Measurements from ENCODE around the gene TEX44. TPM values are rescaled to one million over a fixed set of nuclear protein-coding genes. Genes with fewer than 3 reads are reported as not detected.
"Not testable (repeated sequence)": the region's sequence is repeated elsewhere in the genome, so short reads cannot be mapped to it uniquely, and the experiment has no call there.

The TEX44 gene
- total RNA-seq, 1 donor from 2014 or later: not detected

DNA sequence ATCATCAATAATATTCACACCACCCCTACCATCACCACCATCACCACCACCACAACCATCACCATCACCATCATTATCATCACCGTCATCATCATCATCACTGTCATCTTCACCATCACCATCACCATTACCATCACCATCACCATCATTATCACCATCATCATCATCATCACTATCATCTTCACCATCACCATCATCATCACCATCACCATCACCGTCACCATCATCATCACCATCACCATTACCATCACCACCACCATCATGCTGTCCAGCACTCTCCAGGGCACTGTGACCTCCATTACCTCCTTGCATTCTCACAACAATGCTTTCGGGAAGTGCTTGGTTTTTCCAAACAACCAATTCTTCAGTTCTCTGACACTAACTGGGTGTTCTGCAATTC lies 13.1 kb upstream of the TEX44 start:
- TF ChIP-seq, protein P1, sequence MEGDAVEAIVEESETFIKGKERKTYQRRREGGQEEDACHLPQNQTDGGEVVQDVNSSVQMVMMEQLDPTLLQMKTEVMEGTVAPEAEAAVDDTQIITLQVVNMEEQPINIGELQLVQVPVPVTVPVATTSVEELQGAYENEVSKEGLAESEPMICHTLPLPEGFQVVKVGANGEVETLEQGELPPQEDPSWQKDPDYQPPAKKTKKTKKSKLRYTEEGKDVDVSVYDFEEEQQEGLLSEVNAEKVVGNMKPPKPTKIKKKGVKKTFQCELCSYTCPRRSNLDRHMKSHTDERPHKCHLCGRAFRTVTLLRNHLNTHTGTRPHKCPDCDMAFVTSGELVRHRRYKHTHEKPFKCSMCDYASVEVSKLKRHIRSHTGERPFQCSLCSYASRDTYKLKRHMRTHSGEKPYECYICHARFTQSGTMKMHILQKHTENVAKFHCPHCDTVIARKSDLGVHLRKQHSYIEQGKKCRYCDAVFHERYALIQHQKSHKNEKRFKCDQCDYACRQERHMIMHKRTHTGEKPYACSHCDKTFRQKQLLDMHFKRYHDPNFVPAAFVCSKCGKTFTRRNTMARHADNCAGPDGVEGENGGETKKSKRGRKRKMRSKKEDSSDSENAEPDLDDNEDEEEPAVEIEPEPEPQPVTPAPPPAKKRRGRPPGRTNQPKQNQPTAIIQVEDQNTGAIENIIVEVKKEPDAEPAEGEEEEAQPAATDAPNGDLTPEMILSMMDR (IDR thresholded peaks at IDR 0.05; ENCODE audit: unreplicated experiment): no peak
- H3K36me3 Mint-ChIP-seq (ENCODE audit: low read depth, unreplicated experiment): peaks cover 8% of the 10 kb centered on the region
- no peak for DNase-seq (ENCODE audit: low spot score)
- peaks cover 7% of the 10 kb centered on the region for H3K27me3 Mint-ChIP-seq (ENCODE audit: unreplicated experiment)
- no peaks in the 10 kb centered on the region for H3K4me1 Mint-ChIP-seq (ENCODE audit: unreplicated experiment)
- no peak overlapping the region for H3K4me3 Mint-ChIP-seq (ENCODE audit: unreplicated experiment)
- H3K9me3 Mint-ChIP-seq (ENCODE audit: unreplicated experiment): no peaks in the 10 kb centered on the region
- H3K27ac Mint-ChIP-seq (ENCODE audit: unreplicated experiment): no peak overlapping the region

DNA sequence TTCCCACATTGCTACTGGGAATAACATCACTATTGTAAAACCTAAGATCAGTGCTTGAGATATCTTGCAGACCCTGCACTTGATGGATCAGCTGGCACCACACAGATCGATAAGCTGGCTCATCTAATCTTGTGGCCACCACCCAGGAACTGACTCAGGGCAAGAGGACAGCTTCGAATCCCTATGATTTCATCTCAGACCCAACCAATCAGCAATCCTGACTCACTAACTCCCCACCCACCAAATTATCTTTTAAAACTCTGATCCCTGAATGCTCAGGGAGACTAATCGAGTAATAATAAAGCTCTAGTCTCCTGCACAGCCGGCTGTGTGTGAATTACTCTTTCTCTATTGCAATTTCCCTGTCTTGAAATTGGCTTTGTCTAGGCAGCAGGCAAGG lies 11.3 kb upstream of the TEX44 start:
- Mint-ChIP-seq H3K9me3 (ENCODE audit: unreplicated experiment) (no peaks in the 10 kb centered on the region), H3K36me3 (ENCODE audit: low read depth, unreplicated experiment) (peaks cover 8% of the 10 kb centered on the region), H3K27me3 (ENCODE audit: unreplicated experiment) (peaks cover 2% of the 10 kb centered on the region), H3K27ac (ENCODE audit: unreplicated experiment) (no peak overlapping the region), H3K4me3 (ENCODE audit: unreplicated experiment) (no peak overlapping the region), H3K4me1 (ENCODE audit: unreplicated experiment) (no peaks in the 10 kb centered on the region)
- no peak for DNase-seq (ENCODE audit: low spot score)
- TF ChIP-seq, protein P1 (IDR thresholded peaks at IDR 0.05; ENCODE audit: unreplicated experiment): no peak

DNA sequence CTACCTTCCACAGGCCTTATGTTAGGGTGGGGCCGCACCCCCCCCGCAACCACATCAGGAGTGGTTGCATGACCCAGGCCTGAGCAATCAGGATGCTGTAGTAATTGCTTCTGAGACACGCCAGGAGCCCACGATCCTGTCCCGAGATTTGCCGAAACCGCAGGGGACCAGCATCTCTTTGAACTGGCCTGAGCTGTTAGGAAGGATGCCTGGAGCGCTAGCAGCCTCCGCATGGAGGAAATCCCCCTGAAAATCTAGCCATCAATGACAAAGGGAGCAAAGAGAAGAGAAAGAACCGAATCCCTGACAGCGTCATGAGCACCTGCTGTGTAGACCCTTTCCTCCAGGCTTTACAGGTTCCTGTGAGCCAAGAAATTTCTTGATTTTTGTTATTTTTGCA lies 8.7 kb upstream of the TEX44 start:
- TF ChIP-seq, protein P1 (IDR thresholded peaks at IDR 0.05; ENCODE audit: unreplicated experiment): no peak
- H3K4me3 Mint-ChIP-seq (ENCODE audit: unreplicated experiment): no peak overlapping the region
- H3K27ac Mint-ChIP-seq (ENCODE audit: unreplicated experiment): no peak overlapping the region
- no peak for DNase-seq (ENCODE audit: low spot score)
- peaks cover 2% of the 10 kb centered on the region for H3K27me3 Mint-ChIP-seq (ENCODE audit: unreplicated experiment)
- no peaks in the 10 kb centered on the region for H3K9me3 Mint-ChIP-seq (ENCODE audit: unreplicated experiment)
- H3K4me1 Mint-ChIP-seq (ENCODE audit: unreplicated experiment): no peaks in the 10 kb centered on the region
- peaks cover 4% of the 10 kb centered on the region for H3K36me3 Mint-ChIP-seq (ENCODE audit: low read depth, unreplicated experiment)

DNA sequence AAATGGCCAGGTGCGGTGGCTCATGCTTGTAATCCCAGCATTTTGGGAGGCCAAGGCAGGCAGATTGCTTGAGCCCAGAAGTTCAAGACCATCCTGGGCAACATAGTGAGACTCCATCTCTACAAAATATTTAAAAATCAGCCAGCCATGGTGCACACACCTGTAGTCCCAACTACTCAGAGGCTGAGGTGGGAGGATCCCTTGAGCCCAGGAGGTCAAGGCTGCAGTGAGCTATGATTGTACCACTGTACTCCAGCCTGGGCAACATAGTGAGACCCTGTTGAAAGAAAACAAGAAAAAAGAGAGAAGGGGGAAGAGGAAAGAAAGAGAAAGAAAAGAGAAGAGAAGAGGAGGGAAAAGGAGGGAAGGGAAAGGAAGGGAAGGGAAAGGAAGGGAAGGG lies 4.9 kb upstream of the TEX44 start:
- H3K4me3 Mint-ChIP-seq (ENCODE audit: unreplicated experiment); DNase-seq (ENCODE audit: low spot score); H3K4me1 Mint-ChIP-seq (ENCODE audit: unreplicated experiment); H3K36me3 Mint-ChIP-seq (ENCODE audit: low read depth, unreplicated experiment); H3K9me3 Mint-ChIP-seq (ENCODE audit: unreplicated experiment); H3K27me3 Mint-ChIP-seq (ENCODE audit: unreplicated experiment); H3K27ac Mint-ChIP-seq (ENCODE audit: unreplicated experiment): not testable (repeated sequence)

DNA sequence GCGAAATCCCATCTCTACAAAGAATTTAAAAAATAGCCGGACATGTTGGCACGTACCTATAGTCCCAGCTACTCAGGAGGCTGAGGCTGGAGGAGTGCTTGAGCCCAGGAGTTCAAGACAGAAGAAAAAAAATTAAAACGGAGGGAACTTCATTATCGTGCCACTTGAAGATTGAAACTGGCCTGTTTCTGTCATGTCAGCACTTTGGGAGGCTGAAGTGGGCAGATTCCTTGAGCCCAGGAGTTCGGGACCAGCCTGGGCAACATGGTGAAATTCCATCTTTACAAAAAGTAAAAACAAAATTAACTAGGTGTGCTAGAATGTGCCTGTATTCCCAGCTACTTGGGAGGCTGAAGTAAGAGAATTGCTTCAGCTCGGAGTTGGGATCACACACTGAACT lies 3.0 kb upstream of the TEX44 start:
- Mint-ChIP-seq H3K27ac (ENCODE audit: unreplicated experiment) (no peak overlapping the region), H3K4me3 (ENCODE audit: unreplicated experiment) (no peak overlapping the region), H3K27me3 (ENCODE audit: unreplicated experiment) (peaks cover 3% of the 10 kb centered on the region), H3K9me3 (ENCODE audit: unreplicated experiment) (no peaks in the 10 kb centered on the region), H3K36me3 (ENCODE audit: low read depth, unreplicated experiment) (no peaks in the 10 kb centered on the region), H3K4me1 (ENCODE audit: unreplicated experiment) (no peaks in the 10 kb centered on the region)
- DNase-seq (ENCODE audit: low spot score): no peak
- TF ChIP-seq, protein P1 (IDR thresholded peaks at IDR 0.05; ENCODE audit: unreplicated experiment): no peak

DNA sequence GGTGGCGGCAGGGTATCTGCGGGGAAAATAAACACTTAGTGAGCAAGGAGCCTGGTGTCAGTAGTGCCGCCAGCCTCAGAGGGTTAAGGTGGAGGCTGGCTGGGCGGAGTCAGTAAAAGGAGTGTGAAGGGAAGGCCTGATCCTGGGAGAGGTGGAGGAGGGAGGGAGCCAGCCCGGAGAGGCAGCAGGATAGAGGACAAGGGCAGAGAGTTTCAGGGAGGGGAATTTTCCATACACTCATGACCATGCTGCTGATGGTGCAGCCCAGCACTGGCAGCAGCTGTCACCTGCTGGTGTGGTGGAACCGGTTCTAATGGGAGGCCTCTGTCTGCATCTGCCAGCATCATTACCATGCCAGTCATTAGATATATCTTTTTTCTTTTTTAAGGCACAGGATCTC lies 2.0 kb upstream of the TEX44 start:
- no peaks in the 10 kb centered on the region for H3K9me3 Mint-ChIP-seq (ENCODE audit: unreplicated experiment)
- TF ChIP-seq, protein P1 (IDR thresholded peaks at IDR 0.05; ENCODE audit: unreplicated experiment): no peak
- H3K4me3 Mint-ChIP-seq (ENCODE audit: unreplicated experiment): no peak overlapping the region
- H3K27me3 Mint-ChIP-seq (ENCODE audit: unreplicated experiment): peaks cover 3% of the 10 kb centered on the region
- H3K27ac Mint-ChIP-seq (ENCODE audit: unreplicated experiment): no peak overlapping the region
- H3K4me1 Mint-ChIP-seq (ENCODE audit: unreplicated experiment): no peaks in the 10 kb centered on the region
- H3K36me3 Mint-ChIP-seq (ENCODE audit: low read depth, unreplicated experiment): no peaks in the 10 kb centered on the region
- DNase-seq (ENCODE audit: low spot score): no peak

Data from endothelial cell (in vitro differentiated cells).